ENCODE results near the gene RDM1.
"Not testable (repeated sequence)": the region's sequence is repeated elsewhere in the genome, so short reads cannot be mapped to it uniquely, and the experiment has no call there.

The RDM1 gene

GRCh38 chr17:35930211-35931065, at the start of gene RDM1:
TSS of gene RDM1 (minus strand) at chr17:35930773. CDS start at chr17:35930727, 46 bp downstream.
- DNase-seq (ENCODE audit: low spot score) = peak; percentile 91

- no peak for DNase-seq (ENCODE audit: low spot score)
Observed at GRCh38 chr17:35978346-35978745, 47.8 kb upstream of the RDM1 start.

GRCh38 chr17:35977509-35977908, 46.9 kb upstream of the RDM1 start:
- no peak for DNase-seq (ENCODE audit: low spot score)

GRCh38 chr17:35973333-35974260, 43.0 kb upstream of the RDM1 start:
- no peak for DNase-seq (ENCODE audit: low spot score)

GRCh38 chr17:35972945-35973332, 42.4 kb upstream of the RDM1 start:
- DNase-seq (ENCODE audit: low spot score) = no peak

GRCh38 chr17:35972535-35972934, 42.0 kb upstream of the RDM1 start:
- no peak for DNase-seq (ENCODE audit: low spot score)

- no peak for DNase-seq (ENCODE audit: low spot score)
Observed at GRCh38 chr17:35972066-35972465, 41.5 kb upstream of the RDM1 start.

- peak; percentile 85 for DNase-seq (ENCODE audit: low spot score)
Observed at GRCh38 chr17:35969558-35970380, 39.2 kb upstream of the RDM1 start.

- no peak for DNase-seq (ENCODE audit: low spot score)
Observed at GRCh38 chr17:35968520-35969054, 38.0 kb upstream of the RDM1 start.

GRCh38 chr17:35965272-35965671, 34.7 kb upstream of the RDM1 start:
- peak; percentile 30 for DNase-seq (ENCODE audit: low spot score)

- DNase-seq (ENCODE audit: low spot score) = no peak
Observed at GRCh38 chr17:35963663-35964062, 33.1 kb upstream of the RDM1 start.

GRCh38 chr17:35953720-35954119, 23.1 kb upstream of the RDM1 start:
- no peak for DNase-seq (ENCODE audit: low spot score)

GRCh38 chr17:35949401-35949800, 18.8 kb upstream of the RDM1 start:
- no peak for DNase-seq (ENCODE audit: low spot score)

- no peak for DNase-seq (ENCODE audit: low spot score)
Observed at GRCh38 chr17:35948092-35948491, 17.5 kb upstream of the RDM1 start.

GRCh38 chr17:35947156-35947585, 16.6 kb upstream of the RDM1 start:
- DNase-seq (ENCODE audit: low spot score) = peak; percentile 57

GRCh38 chr17:35944151-35944550, 13.6 kb upstream of the RDM1 start:
- no peak for DNase-seq (ENCODE audit: low spot score)

- DNase-seq (ENCODE audit: low spot score) = no peak
Observed at GRCh38 chr17:35943537-35943936, 13.0 kb upstream of the RDM1 start, which contains the start of gene LYZL6. TSS of gene LYZL6 (minus strand) at chr17:35943713. CDS start at chr17:35939356, 4,357 bp downstream.

GRCh38 chr17:35942588-35943186, 12.1 kb upstream of the RDM1 start:
- DNase-seq (ENCODE audit: low spot score) = no peak

GRCh38 chr17:35938492-35938891, 7.9 kb upstream of the RDM1 start:
- DNase-seq (ENCODE audit: low spot score) = not testable (repeated sequence)

- DNase-seq (ENCODE audit: low spot score) = no peak
Observed at GRCh38 chr17:35936063-35936462, 5.5 kb upstream of the RDM1 start.

GRCh38 chr17:35934760-35935159, 4.2 kb upstream of the RDM1 start:
- no peak for DNase-seq (ENCODE audit: low spot score)
